Ammon's horn (tissue), 1 donor: ENCODE data around the gene DIP2C.

Experiments
- DNase-seq: peaks from one replicate; pipeline ENCODE4 v3.0.0-alpha.2; 2016; ENCODE audit warnings: low spot score

Gene DIP2C

GRCh38 chr10:494149-494542, 195.3 kb downstream of the DIP2C start:
- no peak for DNase-seq

GRCh38 chr10:493391-494148, 195.9 kb downstream of the DIP2C start:
- no peak for DNase-seq

DNA sequence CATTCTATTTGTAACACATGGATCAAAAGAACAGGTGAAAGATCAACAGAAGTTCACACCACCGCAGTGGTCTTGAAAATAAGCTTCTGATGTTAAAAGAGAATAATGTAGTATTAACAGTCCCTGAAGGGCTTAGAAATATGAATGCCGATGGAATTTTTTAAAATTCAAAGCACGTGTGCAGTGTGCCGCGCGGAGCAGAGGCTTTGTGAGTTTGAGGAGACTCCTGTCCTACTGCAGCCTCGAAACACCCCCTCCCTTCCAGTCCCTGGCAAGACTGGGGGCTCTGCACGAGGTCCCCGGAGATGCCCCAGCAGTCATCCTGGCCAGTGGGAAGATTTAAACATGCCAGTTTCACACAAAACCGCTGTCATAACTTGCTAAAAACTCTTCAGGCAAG, 196.6 kb downstream of the DIP2C start:
- DNase-seq, result no peak

DNA sequence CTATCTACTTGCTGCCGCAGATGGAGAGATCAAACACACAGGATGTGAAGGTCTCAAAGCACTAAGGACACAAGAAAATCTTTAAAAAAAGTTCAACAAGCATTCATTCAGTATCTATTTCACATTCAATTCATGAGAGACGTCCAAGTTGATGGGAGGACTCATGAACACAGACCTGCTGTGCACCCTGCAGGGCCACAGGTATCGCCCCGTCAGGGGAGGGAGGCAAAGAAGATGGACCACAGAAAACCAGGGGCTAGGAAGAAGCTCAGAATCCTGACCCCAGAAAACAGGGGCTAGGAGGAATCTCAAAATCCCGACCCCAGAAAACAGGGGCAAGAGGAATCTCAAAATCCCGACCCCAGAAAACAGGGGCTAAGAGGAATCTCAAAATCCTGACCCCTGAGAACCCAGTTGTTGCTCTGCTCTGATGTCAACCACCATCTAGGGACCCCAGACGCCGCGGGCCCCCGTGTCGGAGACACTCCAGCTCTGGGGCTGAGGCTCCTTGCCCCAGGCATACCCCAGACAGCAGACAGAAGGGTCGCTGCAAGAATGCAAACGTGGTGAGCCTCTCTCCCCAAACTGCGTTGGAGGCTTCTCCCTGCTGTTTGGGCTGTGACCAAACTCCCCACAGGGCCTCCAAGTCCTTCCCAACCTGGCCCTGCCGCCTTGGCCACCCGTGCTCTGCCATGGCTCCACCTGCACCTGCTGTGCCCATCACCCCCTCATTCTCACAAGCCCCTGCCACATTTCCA, 197.6 kb downstream of the DIP2C start:
- DNase-seq, result no peak

GRCh38 chr10:490891-491571, 198.4 kb downstream of the DIP2C start:
- peak; percentile 77 for DNase-seq

DNA sequence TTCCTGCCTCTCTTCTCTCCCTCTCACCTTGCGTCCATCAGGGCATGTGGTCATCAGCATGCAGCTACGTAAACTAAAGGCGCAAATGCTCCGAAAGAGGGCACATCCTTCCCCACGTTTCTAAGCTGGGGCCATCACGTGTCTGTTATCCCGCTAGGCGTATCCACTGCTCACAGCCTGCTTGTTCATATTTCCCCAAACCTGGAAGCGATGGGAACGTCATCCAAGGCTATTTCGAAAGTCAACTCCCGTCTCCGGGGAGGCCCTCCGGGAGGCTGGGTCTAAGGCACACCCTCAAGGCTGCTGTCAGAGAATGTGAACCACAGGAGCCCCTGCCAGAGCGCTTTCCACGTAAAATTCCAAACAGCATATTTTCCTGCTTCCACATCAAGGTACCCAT, 199.2 kb downstream of the DIP2C start:
- DNase-seq, result no peak

- DNase-seq, result no peak
Measured at GRCh38 chr10:489330-489729, 200.1 kb downstream of the DIP2C start.

DNA sequence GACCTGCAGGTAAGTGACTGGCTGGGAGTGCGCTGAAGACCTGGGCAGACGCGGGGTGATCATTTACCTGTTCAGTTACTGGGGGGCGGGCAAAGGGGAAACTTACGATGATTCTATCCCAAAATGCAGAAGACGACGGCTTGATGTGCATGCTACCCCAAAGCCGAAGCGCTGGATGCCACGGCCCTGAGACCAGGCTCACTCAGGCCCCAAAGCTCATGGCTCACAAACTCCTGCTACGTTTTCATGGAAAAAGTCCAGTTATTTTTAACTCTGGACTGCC, 200.6 kb downstream of the DIP2C start:
- DNase-seq, result no peak

DNA sequence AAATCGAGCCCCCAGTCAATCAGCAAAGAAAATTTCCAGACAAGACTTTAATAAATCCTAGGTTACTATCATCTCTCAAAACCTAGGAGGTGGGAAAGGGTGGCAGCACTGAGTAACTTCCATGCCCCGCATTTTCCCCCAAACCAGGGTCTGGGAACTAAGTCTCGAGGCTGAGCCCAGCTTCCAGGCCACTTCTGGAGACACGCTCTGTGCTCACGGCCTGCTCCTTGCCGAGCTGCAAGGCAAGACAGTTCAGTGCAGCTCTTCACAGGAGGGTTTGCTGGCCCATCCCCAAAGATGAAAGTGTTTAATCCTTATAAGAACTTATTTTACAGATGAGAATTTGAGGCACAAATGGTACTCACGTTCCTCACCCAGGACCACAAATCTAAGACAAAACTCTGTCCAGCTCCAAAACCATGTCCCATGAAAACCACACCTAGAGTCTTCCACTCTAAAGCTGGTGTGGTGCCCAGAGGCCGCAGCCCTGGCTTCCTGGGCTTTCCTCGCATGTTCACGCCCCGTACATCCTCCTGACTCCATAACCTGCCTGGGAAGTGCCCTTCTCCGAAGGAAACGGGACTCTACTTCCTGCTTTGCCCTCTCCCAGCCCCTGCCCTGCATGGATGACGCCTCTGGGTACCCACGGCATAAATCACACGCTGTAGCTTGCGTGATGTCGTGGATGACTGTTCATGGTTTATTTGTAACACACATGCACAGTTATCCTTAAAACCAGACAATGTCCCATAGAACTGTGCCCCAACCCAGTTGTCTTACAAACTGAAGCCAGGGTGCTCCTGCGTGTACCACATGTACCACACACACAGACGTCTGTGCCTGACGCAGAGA, 201.2 kb downstream of the DIP2C start:
- DNase-seq, result no peak

DNA sequence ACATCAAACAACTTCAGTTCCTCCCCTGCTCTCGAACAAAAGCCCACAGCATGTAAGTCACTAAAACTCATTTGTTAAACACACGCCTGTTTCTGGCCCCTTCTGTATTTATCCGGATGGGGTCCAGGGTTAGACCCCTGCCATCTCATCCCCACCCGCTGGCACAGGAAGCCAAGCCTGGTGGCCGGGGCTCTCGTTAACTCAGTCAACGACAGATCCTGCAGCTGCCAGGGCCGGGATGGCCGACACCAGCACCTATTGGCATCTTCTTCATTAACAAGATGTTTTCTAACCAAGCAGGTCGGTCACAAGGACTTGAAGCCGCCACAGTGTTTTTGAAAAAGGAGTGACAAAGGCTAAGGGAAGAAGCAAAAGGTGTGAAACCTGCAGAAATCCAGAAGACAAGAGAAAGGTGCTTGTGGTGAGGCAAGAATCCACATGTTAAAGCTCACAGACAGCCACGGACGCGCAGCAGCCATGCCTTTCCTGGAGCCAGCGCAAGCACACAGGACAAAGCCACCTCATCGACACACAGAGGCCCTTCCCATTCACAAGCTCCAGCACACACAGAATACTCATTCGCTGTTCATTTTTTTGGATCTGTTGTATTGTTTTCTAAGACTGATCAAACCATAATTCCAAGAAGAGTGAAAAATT, 202.7 kb downstream of the DIP2C start:
- no peak for DNase-seq

DNA sequence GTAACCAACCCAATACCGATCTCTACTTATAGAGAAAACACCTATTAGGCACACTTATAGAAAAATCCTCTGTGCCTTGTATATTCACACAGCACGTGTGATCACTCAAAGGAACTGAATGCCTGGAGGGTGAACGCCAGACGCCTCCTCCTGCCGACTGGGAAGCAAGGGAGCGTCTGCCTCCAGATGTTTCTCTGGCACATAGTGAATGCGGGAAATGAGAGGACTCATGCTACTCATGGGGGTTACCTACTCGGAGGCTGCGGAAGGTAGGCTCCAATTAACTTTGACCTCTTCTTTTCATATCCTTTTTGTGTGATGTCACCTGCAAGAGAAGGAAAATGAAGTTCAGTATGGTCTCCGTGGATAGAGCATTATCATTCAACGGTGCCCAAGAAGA, 203.3 kb downstream of the DIP2C start:
- no peak for DNase-seq

DNA sequence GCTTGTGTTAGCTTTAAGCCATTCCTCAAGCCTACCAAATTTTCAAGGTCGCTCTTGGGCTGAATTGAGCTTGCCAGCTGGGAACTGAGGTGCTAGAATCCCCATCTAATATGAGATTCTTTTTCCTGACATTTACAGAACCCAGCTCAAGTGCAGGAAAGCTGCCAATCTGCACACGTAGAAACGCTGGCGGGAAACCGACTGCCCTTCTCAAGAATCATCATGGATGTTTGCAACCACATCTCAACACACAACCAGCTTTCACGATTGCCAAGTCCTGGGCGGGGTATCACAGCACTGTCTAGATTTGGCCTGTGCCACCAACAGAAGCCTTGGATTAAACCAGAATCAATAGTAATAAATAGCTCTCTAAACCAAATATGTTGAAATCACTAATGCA, 203.7 kb downstream of the DIP2C start:
- no peak for DNase-seq

DNA sequence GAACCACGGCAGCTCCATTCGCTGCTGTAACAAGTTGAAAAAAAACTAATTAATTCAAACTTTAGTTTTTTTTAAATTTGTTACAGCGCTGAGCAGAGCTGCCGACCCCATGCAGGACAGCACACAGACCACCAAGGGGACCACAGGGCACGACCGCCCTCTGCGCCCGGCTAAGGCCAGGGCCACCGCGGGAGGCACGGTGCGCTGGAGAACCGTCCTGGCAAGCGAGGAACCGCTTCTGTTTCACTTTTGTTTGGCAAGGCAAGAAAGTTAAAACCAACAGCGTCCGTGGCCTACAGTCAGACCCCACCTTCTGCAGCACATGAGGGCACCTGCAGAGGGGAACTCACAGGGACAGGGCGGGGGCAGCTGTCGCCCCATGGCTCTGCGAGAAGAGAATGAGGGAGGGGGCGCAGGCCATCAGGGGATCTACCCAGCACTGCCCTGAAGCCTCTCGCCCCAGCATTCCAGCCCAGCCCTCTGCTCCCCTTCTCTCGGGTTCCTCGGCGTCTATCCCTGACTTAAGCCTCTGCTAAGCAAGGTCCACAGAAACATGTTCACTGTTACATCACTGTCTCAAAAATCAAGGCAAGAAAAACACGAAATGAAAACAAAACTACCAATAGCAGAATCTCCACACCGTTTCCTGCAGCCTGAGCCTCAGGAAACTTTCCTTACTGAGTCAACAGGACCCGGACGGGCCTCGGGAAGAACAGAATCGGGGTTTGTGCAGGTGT, 204.4 kb downstream of the DIP2C start:
- DNase-seq, result no peak

DNA sequence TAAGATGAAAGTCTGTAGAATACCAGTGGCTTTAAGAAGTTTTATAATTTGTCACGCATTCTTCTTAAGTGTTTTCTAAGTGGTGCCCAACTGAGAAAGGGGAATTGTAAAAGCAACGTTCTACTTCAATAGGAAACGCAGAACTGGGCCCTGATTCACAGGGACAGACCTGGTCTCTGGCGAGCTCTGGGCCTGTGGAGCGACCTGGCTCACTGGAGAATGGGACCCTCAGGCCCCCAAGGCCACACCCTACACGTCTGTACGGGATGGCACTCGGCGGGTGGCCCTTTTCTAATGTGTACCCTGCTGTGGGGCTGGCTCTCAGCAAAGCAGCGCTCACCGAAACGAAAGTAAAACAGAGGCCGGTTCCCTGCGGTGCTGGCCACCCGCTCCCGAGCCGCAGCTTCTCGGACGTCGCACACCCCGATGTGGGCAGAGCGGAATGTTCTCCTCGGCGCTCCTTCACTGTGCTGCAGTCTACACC, 205.0 kb downstream of the DIP2C start:
- DNase-seq, result no peak

GRCh38 chr10:483261-483660, 206.2 kb downstream of the DIP2C start:
- no peak for DNase-seq

DNA sequence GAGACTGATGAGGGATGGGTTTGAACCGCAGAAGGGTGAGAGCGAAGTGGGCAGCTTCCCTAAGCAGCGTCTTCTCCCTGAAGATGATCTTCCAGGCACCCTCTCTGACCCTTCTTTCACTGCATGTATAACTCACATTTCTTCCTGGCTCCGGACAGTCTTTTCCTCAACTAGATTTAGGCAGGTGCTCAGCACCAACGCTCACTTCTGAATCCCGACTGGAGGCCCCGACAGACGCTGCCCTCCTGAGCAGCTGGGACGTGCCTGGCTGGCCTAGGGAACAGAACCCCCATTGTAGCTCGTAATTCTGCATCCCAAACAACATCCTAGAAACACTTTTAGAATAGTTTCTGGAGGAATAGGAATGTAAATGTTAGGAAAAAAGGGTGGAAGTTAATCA, 206.6 kb downstream of the DIP2C start:
- DNase-seq, result no peak

DNA sequence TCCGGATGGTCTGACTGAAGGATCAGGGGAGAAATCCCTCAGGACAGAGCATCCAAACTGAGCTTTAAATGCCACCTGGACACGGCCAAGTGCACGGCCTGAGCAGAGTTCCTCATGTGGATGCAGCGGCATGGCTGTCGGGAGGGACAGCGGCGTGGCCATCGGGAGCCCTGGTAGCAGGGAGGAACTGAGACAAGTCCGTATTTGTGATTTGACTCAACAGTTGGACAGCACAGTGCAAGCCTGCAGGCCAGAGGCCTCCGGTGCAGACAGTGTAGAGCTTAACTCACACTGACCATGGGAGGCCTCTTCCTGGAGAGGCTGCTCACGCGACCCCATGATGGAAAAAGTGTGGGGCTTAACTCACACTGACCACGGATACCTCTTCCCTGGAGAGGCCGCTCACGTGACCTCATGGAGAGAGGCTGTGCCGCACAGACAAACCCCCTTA, 207.4 kb downstream of the DIP2C start:
- no peak for DNase-seq

GRCh38 chr10:481628-482027, 207.8 kb downstream of the DIP2C start:
- no peak for DNase-seq

- peak; percentile 72 for DNase-seq
Measured at GRCh38 chr10:480928-481552, 208.4 kb downstream of the DIP2C start.

DNA sequence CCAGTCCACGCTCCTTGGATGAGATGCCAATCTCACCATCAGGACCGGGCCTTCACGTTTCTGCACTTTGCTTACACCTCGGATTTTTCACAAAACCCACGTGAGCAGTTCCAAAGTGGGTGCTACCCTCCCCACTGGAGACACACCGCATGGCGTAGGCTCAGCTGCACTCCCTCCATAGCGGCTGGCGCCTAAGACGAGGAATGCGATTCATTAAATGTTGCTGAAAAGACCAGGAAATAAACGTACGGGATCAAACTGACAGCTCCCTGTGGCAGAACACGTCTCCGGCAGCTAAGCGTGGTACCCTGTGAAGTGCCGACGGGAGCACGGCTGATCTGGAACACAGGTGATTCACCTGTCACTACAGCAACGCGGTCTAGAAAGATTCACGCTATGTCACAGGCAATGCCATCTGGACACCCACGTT, 209.0 kb downstream of the DIP2C start:
- DNase-seq, result no peak
